Left lung (tissue), 10 donors: ENCODE results near the gene HOXB1. TPM values are rescaled to one million over a fixed set of nuclear protein-coding genes. Genes with fewer than 3 reads are reported as not detected.

Experiments
- ATAC-seq: fragments of 200-7000 bp; cut with Tn5 transposase; one replicate; pipeline ENCODE4 v1.9.1; 2020; ENCODE audit warnings: moderate library complexity
- DNase-seq, 4 donors: peaks; one replicate each; pipeline ENCODE4 v3.0.0-alpha.2; 2013 to 2020
- H3K27ac ChIP-seq, 2 donors: fragments of 200-600 bp; sonication (generic) in 1 of 2; one replicate each; pipeline versions ENCODE4 v1.5.0 to v1.8.0; 2020 to 2021
- H3K27me3 ChIP-seq, 2 donors: fragments of 200-600 bp; sonication (generic) in 1 of 2; one replicate each; pipeline versions ENCODE4 v1.5.0 to v1.8.0; 2020 to 2021
- H3K36me3 ChIP-seq, 2 donors: fragments of 200-600 bp; sonication (generic) in 1 of 2; one replicate each; pipeline versions ENCODE4 v1.5.0 to v1.8.0; 2020 to 2021
- H3K4me1 ChIP-seq, 2 donors: fragments of 200-600 bp; one replicate each; pipeline ENCODE4 v1.8.0; 2021
- H3K4me3 ChIP-seq, 2 donors: fragments of 200-600 bp; sonication (generic) in 1 of 2; one replicate each; pipeline versions ENCODE4 v1.5.0 to v1.8.0; 2020 to 2021; ENCODE audit warnings: mild to moderate bottlenecking in 1 of 2
- H3K9me3 ChIP-seq, 2 donors: fragments of 200-600 bp; sonication (generic) in 1 of 2; one replicate each; pipeline versions ENCODE4 v1.5.0 to v1.8.0; 2020 to 2021
- intact Hi-C, 2 donors: fragments of 100-400 bp; cut with DNase I; formaldehyde crosslinking; loops; one replicate each; pipeline versions ENCODE4 v1.11.2 to v1.14.2; 2022
- polyA plus RNA-seq, 6 donors: library from polyadenylated mRNA; unstranded; fragments of 120-200 nt; gene quantifications; one replicate each; pipeline ENCODE4 v1.2.1, GENCODE V29; 2013; ENCODE audit not compliant: insufficient read length in 6 of 6
- total RNA-seq, 2 donors: library from RNA; stranded (reverse); fragmentation: NEBNext Ultra II Directional; extraction: Animal tissue kit (Norgen Biotek cat#: 25700); gene quantifications; one replicate each; pipeline ENCODE4 v1.2.1, GENCODE V29; 2021
- TF ChIP-seq, protein P1 (sequence below), 2 donors: fragments of 200-600 bp; sonication (generic) in 1 of 2; IDR thresholded peaks; one replicate each; pipeline versions ENCODE4 v1.5.0 to v1.8.0; 2021; ENCODE audit warnings: antibody characterized with exemption in 2 of 2
- donor health status: DM: no; HTN: yes; CAD: no.
- donor health status: DM: no; HTN: no; CAD: no.

Gene HOXB1
- total and polyA plus RNA-seq, 8 donors: 0.09 to 0.39 (median 0.10) TPM; not detected in 3

DNA sequence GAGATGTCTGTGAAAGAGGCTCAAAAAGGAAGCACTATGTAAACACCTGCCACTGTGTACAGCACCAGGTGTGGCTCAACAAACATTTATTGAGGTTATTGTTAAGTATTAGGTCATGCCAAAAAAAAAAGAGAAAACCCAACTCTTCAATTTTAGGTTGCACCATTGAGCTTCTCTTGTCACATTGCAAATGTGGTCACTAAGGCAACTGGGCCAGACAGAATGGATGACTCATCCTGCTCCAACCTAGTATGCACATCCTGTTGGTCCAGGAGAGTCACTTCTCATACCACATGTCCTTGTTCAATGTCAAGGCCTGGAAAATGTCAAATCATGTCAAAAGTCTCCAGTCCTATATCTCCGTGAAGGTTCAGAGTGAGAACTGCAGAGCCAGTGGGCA, 25.0 kb downstream of the HOXB1 start:
- Histone ChIP-seq H3K9me3 (no peaks in the 10 kb centered on the region), H3K27ac (no peak overlapping the region), H3K27me3 (peaks cover 2 to 52% of the 10 kb centered on the region in 2 donors), H3K4me3 (no peak overlapping the region), H3K36me3 (no peaks in the 10 kb centered on the region), H3K4me1 (no peaks in the 10 kb centered on the region)
- TF ChIP-seq, protein P1, sequence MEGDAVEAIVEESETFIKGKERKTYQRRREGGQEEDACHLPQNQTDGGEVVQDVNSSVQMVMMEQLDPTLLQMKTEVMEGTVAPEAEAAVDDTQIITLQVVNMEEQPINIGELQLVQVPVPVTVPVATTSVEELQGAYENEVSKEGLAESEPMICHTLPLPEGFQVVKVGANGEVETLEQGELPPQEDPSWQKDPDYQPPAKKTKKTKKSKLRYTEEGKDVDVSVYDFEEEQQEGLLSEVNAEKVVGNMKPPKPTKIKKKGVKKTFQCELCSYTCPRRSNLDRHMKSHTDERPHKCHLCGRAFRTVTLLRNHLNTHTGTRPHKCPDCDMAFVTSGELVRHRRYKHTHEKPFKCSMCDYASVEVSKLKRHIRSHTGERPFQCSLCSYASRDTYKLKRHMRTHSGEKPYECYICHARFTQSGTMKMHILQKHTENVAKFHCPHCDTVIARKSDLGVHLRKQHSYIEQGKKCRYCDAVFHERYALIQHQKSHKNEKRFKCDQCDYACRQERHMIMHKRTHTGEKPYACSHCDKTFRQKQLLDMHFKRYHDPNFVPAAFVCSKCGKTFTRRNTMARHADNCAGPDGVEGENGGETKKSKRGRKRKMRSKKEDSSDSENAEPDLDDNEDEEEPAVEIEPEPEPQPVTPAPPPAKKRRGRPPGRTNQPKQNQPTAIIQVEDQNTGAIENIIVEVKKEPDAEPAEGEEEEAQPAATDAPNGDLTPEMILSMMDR (IDR thresholded peaks at IDR 0.05): no peak
- intact Hi-C loops: no loop called here
- ATAC-seq (peak; percentile 82), DNase-seq (no peak)

DNA sequence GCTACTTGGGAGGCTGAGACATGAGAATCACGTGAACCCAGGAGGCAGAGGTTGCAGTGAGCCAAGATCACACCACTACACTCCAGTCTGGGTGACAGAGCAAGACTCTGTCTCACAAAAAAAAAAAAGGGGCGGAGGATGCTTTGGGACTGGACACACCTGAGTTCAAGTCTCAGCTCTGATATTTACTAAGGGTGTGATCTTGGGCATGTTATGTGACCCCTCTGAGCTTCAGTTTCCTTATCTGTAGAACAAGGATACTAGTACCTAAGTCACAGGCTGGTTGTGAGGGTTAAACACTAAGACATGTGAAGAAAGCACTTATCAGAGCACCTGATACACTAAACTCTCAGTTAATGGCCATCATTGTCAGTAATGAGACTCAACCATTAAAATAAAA, 25.9 kb downstream of the HOXB1 start:
- DNase-seq: no peak
- Histone ChIP-seq H3K27ac (no peak overlapping the region), H3K27me3 (peaks cover 2 to 53% of the 10 kb centered on the region in 2 donors), H3K4me3 (no peak overlapping the region), H3K4me1 (no peaks in the 10 kb centered on the region), H3K36me3 (no peaks in the 10 kb centered on the region), H3K9me3 (no peaks in the 10 kb centered on the region)
- intact Hi-C loops: no loop called here
- ATAC-seq: no peak
- TF ChIP-seq, protein P1 (IDR thresholded peaks at IDR 0.05): no peak

DNA sequence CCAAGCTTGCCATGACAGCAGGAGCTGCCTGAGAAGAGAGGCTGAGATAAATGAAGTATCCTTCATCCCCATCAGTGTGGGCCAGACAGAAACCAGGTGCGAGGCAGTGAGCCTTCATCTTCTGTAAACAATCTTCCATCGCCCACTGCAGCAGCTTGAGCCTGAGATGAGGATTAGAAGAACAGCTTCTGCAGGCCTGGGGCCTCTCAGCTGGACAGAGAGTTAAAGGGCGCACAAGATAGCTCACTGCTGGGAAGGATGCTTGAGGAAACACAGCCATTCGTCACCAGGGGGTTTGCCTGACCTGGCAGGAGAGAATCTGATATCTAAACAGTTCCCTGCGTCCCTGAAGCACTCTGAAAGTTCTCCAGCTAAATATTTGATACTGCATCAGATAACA, 27.1 kb downstream of the HOXB1 start:
- intact Hi-C loops: no loop called here
- H3K36me3 ChIP-seq: no peaks in the 10 kb centered on the region
- H3K27me3 ChIP-seq: peaks cover 2 to 52% of the 10 kb centered on the region in 2 donors
- no peak overlapping the region for H3K27ac ChIP-seq
- ATAC-seq: no peak
- no peaks in the 10 kb centered on the region for H3K9me3 ChIP-seq
- TF ChIP-seq, protein P1 (IDR thresholded peaks at IDR 0.05): no peak
- H3K4me1 ChIP-seq: no peaks in the 10 kb centered on the region
- no peak for DNase-seq
- H3K4me3 ChIP-seq: no peak overlapping the region

DNA sequence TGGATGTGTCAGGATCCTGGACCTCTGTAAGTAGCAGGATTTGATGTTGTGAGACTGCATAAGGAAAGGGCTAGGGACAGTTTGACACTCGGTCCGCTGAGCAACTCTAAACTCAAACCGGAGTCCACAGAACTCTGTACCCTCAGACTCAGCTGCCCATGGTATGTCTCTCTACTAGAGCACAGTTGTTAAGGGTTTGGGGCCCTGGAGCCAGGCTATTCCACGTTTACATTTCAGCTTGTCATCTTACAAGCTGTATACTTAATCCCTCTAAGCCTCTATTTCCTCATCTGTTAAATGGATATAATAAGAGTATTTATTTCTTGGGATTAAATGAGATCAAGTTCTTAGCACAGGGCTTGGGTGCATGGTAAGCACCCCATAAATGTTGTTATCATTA, 27.9 kb downstream of the HOXB1 start:
- ATAC-seq (no peak), DNase-seq (no peak)
- intact Hi-C loops: no loop called here

DNA sequence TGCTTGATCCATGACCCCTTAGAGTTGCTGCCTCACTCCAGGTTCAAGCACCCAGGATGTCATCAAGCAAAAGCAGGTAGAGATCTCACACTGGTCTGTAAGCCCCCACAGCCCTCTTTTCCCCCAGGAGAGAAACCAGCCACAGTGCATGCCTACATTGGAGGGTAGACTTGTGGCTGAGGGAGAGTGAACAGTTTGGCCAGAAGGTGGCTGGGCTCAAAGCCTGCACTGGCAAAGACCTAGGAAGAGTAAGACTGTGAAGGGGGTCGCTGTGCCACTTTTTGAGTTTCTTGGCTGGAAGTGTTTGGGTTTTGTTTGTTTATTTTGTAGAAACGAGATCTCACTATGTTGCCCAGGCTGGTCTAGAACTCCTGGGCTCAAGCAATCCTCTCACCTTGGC, 28.5 kb downstream of the HOXB1 start:
- no peak overlapping the region for H3K27ac ChIP-seq
- H3K36me3 ChIP-seq: no peaks in the 10 kb centered on the region
- TF ChIP-seq, protein P1 (IDR thresholded peaks at IDR 0.05): no peak

More for the DNA sequence above, 27.9 kb downstream of the HOXB1 start:
- Histone ChIP-seq H3K27me3 (peaks cover 2 to 53% of the 10 kb centered on the region in 2 donors), H3K27ac (no peak overlapping the region), H3K4me3 (no peak overlapping the region), H3K9me3 (no peaks in the 10 kb centered on the region), H3K36me3 (no peaks in the 10 kb centered on the region), H3K4me1 (no peaks in the 10 kb centered on the region)
- TF ChIP-seq, protein P1 (IDR thresholded peaks at IDR 0.05): no peak

More for the DNA sequence above, 28.5 kb downstream of the HOXB1 start:
- ATAC-seq (no peak), DNase-seq (no peak)
- intact Hi-C loops: no loop called here
- H3K27me3 ChIP-seq: peaks cover 6 to 53% of the 10 kb centered on the region in 2 donors
- H3K4me3 ChIP-seq: no peak overlapping the region
- no peaks in the 10 kb centered on the region for H3K9me3 ChIP-seq
- H3K4me1 ChIP-seq: no peaks in the 10 kb centered on the region
